ENCODE results near the gene SRSF12.

SRSF12 gene

GRCh38 chr6:89117211-89118108, at the start of gene SRSF12:
SRSF12 (minus strand) TSS chr6:89118071; CDS start chr6:89117887, 184 bp downstream.
- peak; percentile 10 for DNase-seq

- no peak for DNase-seq
Observed at GRCh38 chr6:89162047-89162371, 44.1 kb upstream of the SRSF12 start.

GRCh38 chr6:89161326-89162046, 43.6 kb upstream of the SRSF12 start:
- no peak for DNase-seq

- DNase-seq = no peak
Observed at GRCh38 chr6:89160331-89161092, 42.6 kb upstream of the SRSF12 start.

- DNase-seq = no peak
Observed at GRCh38 chr6:89154131-89154530, 36.3 kb upstream of the SRSF12 start.

- no peak for DNase-seq
Observed at GRCh38 chr6:89148016-89148750, 30.3 kb upstream of the SRSF12 start.

- DNase-seq = peak; percentile 11
Observed at GRCh38 chr6:89146718-89147700, 29.1 kb upstream of the SRSF12 start.

- DNase-seq = peak; percentile 51
Observed at GRCh38 chr6:89145956-89146717, 28.3 kb upstream of the SRSF12 start, which contains the start of gene PM20D2. PM20D2 (plus strand) TSS chr6:89146055; CDS start chr6:89146145, 90 bp downstream.

- DNase-seq = peak; percentile 51
Observed at GRCh38 chr6:89145091-89145955, 27.5 kb upstream of the SRSF12 start.

GRCh38 chr6:89144354-89144906, 26.6 kb upstream of the SRSF12 start:
- no peak for DNase-seq

- DNase-seq = no peak
Observed at GRCh38 chr6:89140347-89141156, 22.7 kb upstream of the SRSF12 start.

- no peak for DNase-seq
Observed at GRCh38 chr6:89139509-89140346, 21.9 kb upstream of the SRSF12 start.

GRCh38 chr6:89138173-89138572, 20.3 kb upstream of the SRSF12 start:
- no peak for DNase-seq

GRCh38 chr6:89134723-89135122, 16.9 kb upstream of the SRSF12 start:
- DNase-seq = no peak

GRCh38 chr6:89133981-89134380, 16.1 kb upstream of the SRSF12 start:
- no peak for DNase-seq

GRCh38 chr6:89132057-89132456, 14.2 kb upstream of the SRSF12 start:
- DNase-seq = no peak

- no peak for DNase-seq
Observed at GRCh38 chr6:89131599-89131998, 13.7 kb upstream of the SRSF12 start.
